Subcutaneous abdominal adipose tissue (tissue), 5 donors: ENCODE measurements around the gene FAM184B.

Experiments
- H3K27ac ChIP-seq: one replicate; pipeline ENCODE4 v1.7.0; 2013; ENCODE audit warnings: low read depth, mild to moderate bottlenecking, inconsistent platforms, low read length, moderate library complexity
- H3K27me3 ChIP-seq, 5 donors: one replicate each; pipeline ENCODE4 v1.7.0; 2013; ENCODE audit warnings: low read length in 5 of 5, inconsistent platforms in 1 of 5; ENCODE audit not compliant: control insufficient read depth in 5 of 5, insufficient read depth in 4 of 5
- H3K36me3 ChIP-seq, 5 donors: one replicate each; pipeline ENCODE4 v1.7.0; 2013; ENCODE audit warnings: low read length in 5 of 5; ENCODE audit not compliant: control insufficient read depth in 5 of 5, insufficient read depth in 5 of 5
- H3K4me1 ChIP-seq, 5 donors: one replicate each; pipeline ENCODE4 v1.7.0; 2013; ENCODE audit warnings: low read length in 5 of 5, mild to moderate bottlenecking in 3 of 5, moderate library complexity in 1 of 5; ENCODE audit not compliant: control insufficient read depth in 5 of 5, insufficient read depth in 5 of 5
- H3K4me3 ChIP-seq, 5 donors: one replicate each; pipeline ENCODE4 v1.7.0; 2013; ENCODE audit warnings: low read length in 5 of 5, low read depth in 1 of 5
- H3K9ac ChIP-seq, 5 donors: one replicate each; pipeline ENCODE4 v1.7.0; 2013; ENCODE audit warnings: low read length in 5 of 5, mild to moderate bottlenecking in 4 of 5, moderate library complexity in 3 of 5
- H3K9me3 ChIP-seq, 5 donors: one replicate each; pipeline ENCODE4 v1.7.0; 2013; ENCODE audit warnings: low read length in 5 of 5; ENCODE audit not compliant: control insufficient read depth in 5 of 5
- donor health status: healthy.
- donor health status: healthy.
- donor health status: healthy.
- donor health status: healthy.
- donor health status: healthy.

Gene FAM184B

GRCh38 chr4:17623451-17624001, 157.9 kb downstream of the FAM184B start:
- Histone ChIP-seq H3K4me1 (peaks cover 0 to 11% (median 9%) of the 10 kb centered on the region in 5 donors), H3K9me3 (no peaks in the 10 kb centered on the region), H3K36me3 (peaks cover 43 to 98% (median 89%) of the 10 kb centered on the region in 5 donors)

DNA sequence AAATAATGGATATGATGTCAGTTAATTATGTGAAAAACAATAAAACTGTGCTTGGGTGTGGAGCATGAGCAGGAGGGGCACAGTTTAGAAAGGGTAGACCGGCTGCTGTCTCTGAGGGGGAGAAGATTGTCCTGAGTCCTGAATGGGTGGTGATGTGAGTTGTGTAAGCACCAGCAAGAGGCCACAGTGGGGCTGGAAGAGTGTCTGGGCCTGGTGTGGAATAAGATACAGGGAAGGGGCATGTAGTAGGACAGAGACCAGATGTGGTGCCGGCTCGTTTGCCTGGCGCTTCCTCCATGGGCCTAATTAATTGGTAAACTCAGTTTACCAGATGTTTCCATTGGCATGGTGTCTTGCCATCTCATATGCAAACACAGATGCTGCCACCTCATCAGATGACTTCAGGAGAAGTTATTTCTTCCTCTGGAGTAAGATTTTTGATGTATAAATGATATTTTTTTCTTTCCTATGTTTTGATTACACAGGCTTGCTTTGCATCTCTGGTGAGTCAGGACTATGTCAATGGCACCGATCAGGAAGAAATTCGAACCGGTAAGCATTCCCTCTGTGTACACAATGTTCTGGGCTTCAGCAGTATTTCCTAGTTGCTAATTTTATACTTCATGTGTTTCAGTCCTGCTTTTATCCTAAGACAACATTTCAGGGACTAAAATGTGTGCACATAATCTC, 161.9 kb downstream of the FAM184B start:
- H3K9me3 ChIP-seq: no peaks in the 10 kb centered on the region
- H3K9ac ChIP-seq: peak overlapping the region in 3 of 5 donors; percentile 2 to 56 (median 12)
- peaks cover 28 to 69% (median 64%) of the 10 kb centered on the region in 5 donors for H3K36me3 ChIP-seq
- no peak overlapping the region for H3K4me3 ChIP-seq
- no peak overlapping the region for H3K27ac ChIP-seq
- no peaks in the 10 kb centered on the region for H3K27me3 ChIP-seq
- peaks cover 5 to 36% (median 33%) of the 10 kb centered on the region in 5 donors for H3K4me1 ChIP-seq

More at GRCh38 chr4:17623451-17624001, 157.9 kb downstream of the FAM184B start:
- Histone ChIP-seq H3K9ac (no peak overlapping the region), H3K27me3 (no peaks in the 10 kb centered on the region), H3K27ac (no peak overlapping the region), H3K4me3 (no peak overlapping the region)

GRCh38 chr4:17618926-17619325, 162.5 kb downstream of the FAM184B start:
- Histone ChIP-seq H3K27me3 (no peaks in the 10 kb centered on the region), H3K9ac (peak overlapping the region in 3 of 5 donors; percentile 2 to 56 (median 12)), H3K4me1 (peaks cover 5 to 36% (median 35%) of the 10 kb centered on the region in 5 donors), H3K4me3 (no peak overlapping the region), H3K27ac (no peak overlapping the region), H3K36me3 (peaks cover 22 to 63% (median 58%) of the 10 kb centered on the region in 5 donors), H3K9me3 (no peaks in the 10 kb centered on the region)

- H3K4me3 ChIP-seq: peak overlapping the region in 2 of 5 donors; percentile 32 to 53
- H3K27ac ChIP-seq: no peak overlapping the region
- no peaks in the 10 kb centered on the region for H3K9me3 ChIP-seq
- H3K27me3 ChIP-seq: no peaks in the 10 kb centered on the region
- peaks cover 5 to 38% (median 35%) of the 10 kb centered on the region in 5 donors for H3K4me1 ChIP-seq
- H3K9ac ChIP-seq: peak overlapping the region in 1 of 5 donors; percentile 59
- H3K36me3 ChIP-seq: peaks cover 5 to 36% (median 33%) of the 10 kb centered on the region in 5 donors
Measured at GRCh38 chr4:17616283-17616682, 165.1 kb downstream of the FAM184B start.

- no peaks in the 10 kb centered on the region for H3K27me3 ChIP-seq
- no peaks in the 10 kb centered on the region for H3K9me3 ChIP-seq
- H3K36me3 ChIP-seq: peaks cover under 1 to 21% (median 18%) of the 10 kb centered on the region in 5 donors
- H3K4me3 ChIP-seq: peak within 1 kb of the TSS; percentile 91 to 99 (median 98)
- peaks cover 5 to 38% (median 35%) of the 10 kb centered on the region in 5 donors for H3K4me1 ChIP-seq
- peak within 1 kb of the TSS; percentile 96 for H3K27ac ChIP-seq
- peak within 1 kb of the TSS; percentile 89 to 100 (median 98) for H3K9ac ChIP-seq
Measured at GRCh38 chr4:17614416-17615299, 166.8 kb downstream of the FAM184B start, which contains the start of gene MED28. Gene MED28, plus strand, starts transcription at chr4:17614641. Its CDS starts 14 bp downstream, at chr4:17614655.

GRCh38 chr4:17613761-17614415, 167.5 kb downstream of the FAM184B start:
- Histone ChIP-seq H3K36me3 (peaks cover 0 to 14% (median 13%) of the 10 kb centered on the region in 5 donors), H3K9ac (peak overlapping the region; percentile 87 to 100 (median 98)), H3K4me1 (peaks cover 5 to 32% (median 28%) of the 10 kb centered on the region in 5 donors), H3K9me3 (no peaks in the 10 kb centered on the region), H3K4me3 (peak overlapping the region; percentile 91 to 99 (median 98)), H3K27me3 (no peaks in the 10 kb centered on the region), H3K27ac (peak overlapping the region; percentile 96)

DNA sequence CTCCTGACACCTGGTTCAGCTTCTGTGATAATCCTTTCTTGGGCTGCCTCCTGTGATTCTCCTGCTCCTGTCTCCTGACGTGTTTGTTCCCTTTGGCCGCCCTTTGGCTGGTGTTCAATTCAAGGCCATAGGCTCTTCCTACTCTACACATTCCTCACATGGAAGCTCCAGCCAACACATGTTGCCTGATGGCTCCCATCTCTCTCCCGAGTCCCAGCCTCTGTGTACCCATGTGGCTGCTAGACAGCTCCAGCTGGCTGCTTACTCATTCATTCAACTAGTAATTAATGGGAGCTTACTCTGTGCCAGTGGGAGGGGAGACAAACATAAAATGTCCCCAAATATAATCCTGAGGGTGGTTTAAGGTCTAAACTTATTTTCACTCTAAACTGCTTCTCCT, 176.2 kb downstream of the FAM184B start:
- no peaks in the 10 kb centered on the region for H3K4me1 ChIP-seq
- H3K4me3 ChIP-seq: no peak overlapping the region
- H3K27me3 ChIP-seq: no peaks in the 10 kb centered on the region
- peaks cover 35 to 78% (median 64%) of the 10 kb centered on the region in 5 donors for H3K36me3 ChIP-seq
- no peak overlapping the region for H3K27ac ChIP-seq
- H3K9me3 ChIP-seq: no peaks in the 10 kb centered on the region
- H3K9ac ChIP-seq: no peak overlapping the region

- Histone ChIP-seq H3K27me3 (no peaks in the 10 kb centered on the region), H3K4me3 (no peak overlapping the region), H3K36me3 (peaks cover 29 to 90% (median 73%) of the 10 kb centered on the region in 5 donors), H3K27ac (no peak overlapping the region), H3K9ac (no peak overlapping the region), H3K4me1 (peaks cover 0 to 8% (median 0%) of the 10 kb centered on the region in 5 donors), H3K9me3 (no peaks in the 10 kb centered on the region)
Measured at GRCh38 chr4:17599826-17600225, 181.6 kb downstream of the FAM184B start.

DNA sequence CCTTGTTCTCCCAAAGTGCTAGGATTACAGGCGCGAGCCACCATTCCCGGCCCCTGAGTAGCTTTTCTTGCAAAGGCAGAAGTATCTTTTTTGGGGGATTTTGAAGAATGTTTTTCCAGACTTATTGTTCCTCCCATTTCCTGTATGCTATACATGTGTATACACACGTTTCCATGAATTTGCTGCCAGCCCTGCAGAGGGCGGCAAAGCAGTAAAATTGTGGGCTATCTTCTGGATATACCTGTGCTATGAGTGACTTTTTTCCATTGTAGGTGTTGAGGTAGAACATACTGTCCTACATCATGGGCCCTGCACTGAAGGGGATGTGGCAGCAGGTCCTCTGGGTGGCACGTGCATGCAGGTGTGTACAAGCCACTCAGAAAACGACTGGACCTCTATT, 183.9 kb downstream of the FAM184B start:
- H3K27me3 ChIP-seq: no peaks in the 10 kb centered on the region
- H3K36me3 ChIP-seq: peaks cover 45 to 95% (median 80%) of the 10 kb centered on the region in 5 donors
- H3K9ac ChIP-seq: no peak overlapping the region

More for the DNA sequence above, 183.9 kb downstream of the FAM184B start:
- H3K4me1 ChIP-seq: peaks cover 0 to 8% (median 0%) of the 10 kb centered on the region in 5 donors
- H3K27ac ChIP-seq: no peak overlapping the region
- no peak overlapping the region for H3K4me3 ChIP-seq
- H3K9me3 ChIP-seq: no peaks in the 10 kb centered on the region
